OCI-LY3 (cell line): ENCODE results near the gene FBXO48.

Experiments
- EZH2phosphoT487 ChIP-seq: fragments of 200-600 bp; shearing (Covaris generic); IDR thresholded peaks from 2 replicates; pipeline ENCODE4 v1.6.1; 2018; ENCODE audit warnings: antibody characterized with exemption, mixed run types, low read depth
- TF ChIP-seq, protein P1 (sequence below): fragments of 200-600, 300-600 bp; sonication (generic); IDR thresholded peaks from 2 replicates; pipeline ENCODE4 v1.5.1; 2014; ENCODE audit warnings: antibody characterized with exemption, low read length, low read depth

DNA sequence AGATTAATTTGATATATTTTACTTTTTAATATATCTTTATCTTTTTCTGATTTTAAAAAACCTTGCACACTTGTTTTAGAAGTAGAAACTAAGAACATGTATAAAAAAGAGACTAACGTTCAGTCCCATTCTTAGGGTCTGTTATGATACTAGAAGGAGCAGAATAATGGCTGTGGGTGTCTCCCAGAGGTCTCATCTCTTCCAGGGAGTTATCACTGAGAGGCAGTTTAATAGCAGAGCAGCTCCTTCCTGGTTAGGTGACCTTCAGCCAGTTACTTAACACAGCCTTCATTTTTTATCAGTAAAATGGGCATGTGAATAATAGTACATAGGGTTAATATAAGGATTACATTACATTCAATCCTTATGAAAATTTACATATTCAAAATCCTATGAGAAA, 40.6 kb downstream of the FBXO48 start:
- TF ChIP-seq, protein P1, sequence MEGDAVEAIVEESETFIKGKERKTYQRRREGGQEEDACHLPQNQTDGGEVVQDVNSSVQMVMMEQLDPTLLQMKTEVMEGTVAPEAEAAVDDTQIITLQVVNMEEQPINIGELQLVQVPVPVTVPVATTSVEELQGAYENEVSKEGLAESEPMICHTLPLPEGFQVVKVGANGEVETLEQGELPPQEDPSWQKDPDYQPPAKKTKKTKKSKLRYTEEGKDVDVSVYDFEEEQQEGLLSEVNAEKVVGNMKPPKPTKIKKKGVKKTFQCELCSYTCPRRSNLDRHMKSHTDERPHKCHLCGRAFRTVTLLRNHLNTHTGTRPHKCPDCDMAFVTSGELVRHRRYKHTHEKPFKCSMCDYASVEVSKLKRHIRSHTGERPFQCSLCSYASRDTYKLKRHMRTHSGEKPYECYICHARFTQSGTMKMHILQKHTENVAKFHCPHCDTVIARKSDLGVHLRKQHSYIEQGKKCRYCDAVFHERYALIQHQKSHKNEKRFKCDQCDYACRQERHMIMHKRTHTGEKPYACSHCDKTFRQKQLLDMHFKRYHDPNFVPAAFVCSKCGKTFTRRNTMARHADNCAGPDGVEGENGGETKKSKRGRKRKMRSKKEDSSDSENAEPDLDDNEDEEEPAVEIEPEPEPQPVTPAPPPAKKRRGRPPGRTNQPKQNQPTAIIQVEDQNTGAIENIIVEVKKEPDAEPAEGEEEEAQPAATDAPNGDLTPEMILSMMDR: no peak
- no peak for TF ChIP-seq EZH2phosphoT487
